Stimulated activated CD8-positive, alpha-beta memory T cell treated with anti-CD3 and anti-CD28 coated beads, Interleukin-7, amount 100 ng/mL, for 48 hours (primary cell): ENCODE measurements around the gene SLC5A2.
A peak's percentile ranks its signal among the peaks of the same experiment; 100 is the strongest.
"Not testable (repeated sequence)": the region's sequence is repeated elsewhere in the genome, so short reads cannot be mapped to it uniquely, and the experiment has no call there.

Experiments used
- DNase-seq, 2 donors: peaks; one replicate each; pipeline ENCODE4 v3.0.0-alpha.2; 2020; ENCODE audit warnings: low read depth in 1 of 2; ENCODE audit errors: extremely low read depth in 1 of 2

Gene SLC5A2

DNA sequence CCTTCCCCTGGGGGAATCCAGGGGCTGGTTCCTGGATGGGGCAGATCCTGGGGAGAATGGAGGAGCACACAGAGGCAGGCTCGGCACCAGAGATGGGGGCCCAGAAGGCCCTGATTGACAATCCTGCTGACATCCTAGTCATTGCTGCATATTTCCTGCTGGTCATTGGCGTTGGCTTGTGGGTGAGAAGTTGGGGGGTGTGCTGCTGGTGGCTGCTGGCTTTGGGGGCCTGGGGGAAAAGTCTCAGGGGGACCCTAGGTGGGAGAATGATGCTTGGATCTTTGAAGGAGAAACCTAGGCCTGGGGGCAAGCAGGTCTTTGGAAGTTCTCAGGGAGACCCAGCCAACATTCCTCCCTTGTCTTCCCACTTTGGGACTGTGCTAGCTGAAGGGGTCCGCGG, at the start of gene SLC5A2:
TSS of gene SLC5A2 (plus strand) at position 43 of the 400 bp plus-strand sequence. CDS start at position 57, 14 bp downstream.
- DNase-seq, result no peak

DNA sequence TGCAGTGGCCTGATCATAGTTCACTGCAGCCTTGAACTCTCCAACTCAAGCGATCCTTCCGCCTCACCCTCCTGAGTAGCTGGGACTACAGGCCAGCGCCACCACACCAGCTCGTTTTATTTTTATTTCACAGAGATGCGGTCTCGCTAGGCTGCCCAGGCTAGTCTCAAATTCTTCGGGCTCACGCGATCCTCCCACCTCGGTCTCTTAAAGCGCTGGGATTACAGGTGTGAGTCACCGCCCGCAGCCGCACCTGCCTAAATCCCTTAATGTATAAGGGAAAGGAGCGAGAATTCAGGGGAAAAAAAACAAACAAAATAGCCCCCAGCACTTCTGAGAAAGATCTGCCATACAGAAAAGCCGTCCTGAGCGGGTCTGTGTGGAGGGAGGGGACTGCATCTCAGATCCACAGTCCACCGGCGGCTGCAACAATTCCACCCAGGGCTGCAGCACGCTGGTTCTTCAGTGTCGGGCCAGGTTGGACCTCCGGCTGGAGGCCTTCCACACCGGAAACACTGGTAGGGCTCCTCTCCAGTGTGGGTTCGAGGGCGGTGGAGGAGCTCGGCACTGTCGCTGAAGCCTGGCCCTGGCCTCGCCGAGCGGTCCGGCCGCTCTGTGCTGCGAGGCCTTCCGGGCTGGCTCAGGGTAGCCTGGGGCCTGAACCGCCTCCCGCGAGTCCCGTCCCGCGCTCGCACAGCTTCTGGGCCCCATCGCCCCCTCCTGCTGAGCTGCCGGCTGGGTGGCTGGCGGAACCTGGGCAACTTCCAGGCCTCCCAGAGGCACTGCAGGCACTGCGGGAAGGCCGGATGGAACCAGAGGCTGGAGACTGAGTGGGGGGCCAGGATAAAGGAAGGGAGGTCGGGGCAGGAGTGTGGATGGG, 47.3 kb upstream of the SLC5A2 start:
- no peak for DNase-seq

DNA sequence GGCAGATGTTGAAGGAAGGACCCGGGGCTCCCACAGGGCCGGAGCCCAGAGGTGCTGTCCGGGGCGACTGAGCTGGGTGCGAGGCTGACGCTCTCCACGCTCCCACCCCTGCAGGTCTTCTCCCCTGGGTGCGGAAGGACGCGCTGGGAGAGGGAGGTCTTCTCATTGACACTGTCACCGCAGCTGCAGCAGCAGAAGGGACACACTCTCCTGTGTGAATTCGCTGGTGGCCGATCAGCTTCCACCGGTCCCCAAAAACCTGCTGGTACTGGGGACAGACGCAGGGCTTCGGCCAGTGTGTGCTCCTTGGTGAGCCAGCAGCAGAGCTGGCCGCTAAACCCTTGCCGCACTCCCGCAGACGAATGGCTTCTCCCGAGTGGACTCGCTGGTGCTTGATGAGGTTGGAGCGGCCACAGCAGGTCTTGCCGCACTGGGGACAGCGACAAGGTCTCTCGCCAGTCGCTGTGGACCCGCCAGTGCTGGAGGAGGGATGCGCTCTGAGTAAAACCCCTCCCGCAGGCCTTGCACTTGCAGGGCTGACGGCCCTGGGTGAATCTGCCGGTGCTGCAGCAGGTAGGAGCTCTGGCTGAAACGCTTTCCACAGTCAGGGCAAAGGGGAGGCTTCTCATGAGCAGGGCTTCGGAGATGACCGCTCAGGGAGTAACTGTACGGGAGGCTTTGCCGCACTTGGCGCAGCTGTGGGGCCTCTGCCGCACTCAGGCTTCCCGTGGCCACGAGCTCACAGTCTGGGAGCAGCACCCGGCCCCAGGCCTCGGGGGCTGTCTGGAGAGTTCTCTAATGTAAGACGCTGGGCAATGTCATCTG, 46.5 kb upstream of the SLC5A2 start:
- DNase-seq, result no peak

DNA sequence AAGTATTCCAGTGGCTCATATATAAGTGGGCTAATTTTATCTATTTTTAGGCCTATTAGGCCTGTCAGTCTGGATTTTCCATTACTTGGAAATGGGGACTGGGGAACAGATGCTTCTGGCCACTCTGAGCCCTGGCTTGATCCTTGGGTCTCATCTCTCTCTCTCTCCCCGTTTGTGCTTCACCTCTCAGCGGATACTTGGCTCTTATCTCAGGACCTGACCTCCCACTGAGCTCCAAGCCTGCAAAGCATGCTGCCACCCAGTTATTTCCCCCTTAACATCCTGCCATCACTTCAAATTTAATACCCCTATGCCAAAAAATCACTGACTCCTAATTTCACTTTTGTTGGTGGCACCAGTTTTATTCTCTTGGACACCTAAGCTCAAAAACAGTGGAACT, 44.5 kb upstream of the SLC5A2 start:
- no peak for DNase-seq

DNA sequence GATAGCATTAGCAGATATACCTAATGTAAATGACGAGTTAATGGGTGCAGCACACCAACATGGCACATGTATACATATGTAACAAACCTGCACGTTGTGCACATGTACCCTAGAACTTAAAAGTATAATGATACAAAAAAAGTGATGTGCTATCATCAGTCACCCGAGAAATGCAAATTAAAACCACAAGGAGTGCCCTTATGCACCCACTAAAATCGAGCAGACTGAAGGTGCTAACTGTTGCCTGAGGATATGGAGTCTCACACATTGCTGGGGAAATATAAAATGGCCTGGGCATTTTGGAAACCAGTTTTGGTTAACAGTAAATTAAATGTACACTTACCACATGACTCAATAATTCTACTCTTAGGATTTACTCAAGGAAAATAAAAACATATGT, 43.9 kb upstream of the SLC5A2 start:
- not testable (repeated sequence) for DNase-seq

DNA sequence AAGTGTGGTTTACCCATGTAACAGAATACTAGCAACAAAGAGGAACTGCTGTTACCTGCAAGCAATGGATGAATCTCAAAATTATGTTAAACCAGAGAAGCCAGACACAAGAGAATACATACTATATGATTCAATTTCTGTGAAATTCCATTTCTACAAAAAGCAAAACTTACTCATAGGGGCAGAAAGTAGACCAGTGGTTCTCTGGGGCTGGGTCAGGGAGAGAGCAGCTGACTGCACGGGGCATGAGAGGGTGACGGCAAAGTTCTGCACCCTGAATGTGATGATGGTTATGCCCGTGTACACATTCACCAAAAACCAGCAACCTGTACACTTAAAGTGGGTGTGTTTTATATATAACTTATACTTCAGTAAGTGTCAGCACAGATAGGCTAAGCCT, 43.4 kb upstream of the SLC5A2 start:
- DNase-seq, result no peak

DNA sequence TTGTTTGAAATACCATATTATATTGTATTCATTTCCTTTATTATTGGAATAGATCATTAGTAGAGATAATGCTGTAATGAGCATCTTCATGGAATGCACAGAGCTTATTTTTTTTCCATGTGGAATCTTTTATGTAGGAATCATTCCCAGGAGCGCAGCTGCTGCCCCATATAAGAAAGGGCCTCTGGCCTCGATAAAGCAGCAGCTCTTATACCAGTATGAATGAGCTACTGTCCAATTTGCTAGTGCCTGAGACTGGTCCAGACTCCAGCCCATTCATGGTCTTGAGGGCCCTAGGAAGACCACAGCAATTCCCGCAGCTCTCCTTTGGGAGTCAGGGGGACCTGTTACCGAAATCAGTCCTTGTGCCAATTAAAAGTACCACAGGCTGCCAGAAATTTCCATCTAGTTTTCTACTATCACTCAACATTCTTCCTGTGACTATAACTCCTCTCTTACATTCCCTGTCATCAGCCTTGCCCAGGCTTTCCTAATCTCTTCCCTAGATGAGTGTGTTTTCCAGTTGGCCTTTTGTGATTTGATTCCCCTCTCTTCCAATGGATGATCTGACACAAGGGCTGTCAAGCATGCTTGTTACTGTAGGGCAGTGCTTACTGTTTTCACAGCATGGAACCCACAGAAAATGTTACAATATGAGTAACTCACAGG, 42.3 kb upstream of the SLC5A2 start:
- DNase-seq, result no peak

DNA sequence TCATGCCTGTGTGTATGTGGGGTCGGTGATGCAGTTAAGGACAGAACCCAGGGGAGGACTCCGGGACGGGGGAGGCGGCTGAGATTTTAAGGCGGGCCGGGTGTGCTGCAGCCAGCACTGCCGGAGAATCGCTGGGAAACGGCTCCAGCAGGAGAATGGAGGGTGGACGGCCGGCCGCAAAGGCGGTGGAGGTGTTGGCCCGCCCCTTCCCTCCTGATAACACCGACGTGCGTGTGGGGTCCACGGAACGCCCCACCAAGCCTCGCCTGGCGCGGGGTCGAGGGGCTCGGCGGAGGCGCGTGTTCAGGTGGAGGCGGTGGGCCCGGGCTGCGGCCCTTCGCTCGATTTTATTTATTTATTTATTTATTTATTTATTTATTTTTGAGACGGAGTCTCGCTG, 41.0 kb upstream of the SLC5A2 start:
- no peak for DNase-seq

DNA sequence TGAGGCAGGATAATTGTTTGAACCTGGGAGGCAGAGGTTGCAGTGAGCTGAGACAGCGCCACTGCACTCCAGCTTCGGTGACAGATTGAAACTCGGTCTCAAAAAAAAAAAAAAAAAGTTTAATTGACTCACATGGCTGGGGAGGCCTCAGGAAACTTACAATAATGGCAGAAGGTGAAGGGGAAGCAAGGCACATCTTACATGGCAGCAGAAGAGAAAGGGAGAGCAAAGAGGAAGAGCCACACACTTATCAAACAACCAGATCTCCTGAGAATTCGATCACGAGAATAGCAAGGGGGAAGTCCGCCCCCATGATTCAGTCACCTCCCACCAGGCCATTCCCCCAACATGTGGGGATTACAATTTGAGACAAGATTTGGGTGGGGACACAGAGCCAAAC, 37.0 kb upstream of the SLC5A2 start:
- DNase-seq, result not testable (repeated sequence)

DNA sequence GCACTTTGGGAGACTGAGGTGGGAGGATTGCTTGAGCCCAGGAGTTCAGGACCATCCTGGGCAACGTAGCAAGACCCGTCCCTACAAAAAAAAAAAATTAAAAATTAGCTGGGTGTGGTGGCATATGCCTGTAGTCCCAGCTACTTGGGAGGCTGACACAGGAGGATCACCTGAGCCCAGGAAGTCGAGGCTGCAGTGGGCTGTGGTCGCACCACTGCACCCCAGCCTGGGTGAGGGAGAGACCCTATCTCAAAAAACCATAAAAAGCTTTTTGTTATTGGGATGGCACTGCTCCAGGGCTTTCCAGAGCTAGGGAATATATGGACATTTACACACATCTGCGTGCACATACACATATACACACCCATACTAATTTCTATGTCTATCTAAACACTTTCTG, 31.7 kb upstream of the SLC5A2 start:
- no peak for DNase-seq

DNA sequence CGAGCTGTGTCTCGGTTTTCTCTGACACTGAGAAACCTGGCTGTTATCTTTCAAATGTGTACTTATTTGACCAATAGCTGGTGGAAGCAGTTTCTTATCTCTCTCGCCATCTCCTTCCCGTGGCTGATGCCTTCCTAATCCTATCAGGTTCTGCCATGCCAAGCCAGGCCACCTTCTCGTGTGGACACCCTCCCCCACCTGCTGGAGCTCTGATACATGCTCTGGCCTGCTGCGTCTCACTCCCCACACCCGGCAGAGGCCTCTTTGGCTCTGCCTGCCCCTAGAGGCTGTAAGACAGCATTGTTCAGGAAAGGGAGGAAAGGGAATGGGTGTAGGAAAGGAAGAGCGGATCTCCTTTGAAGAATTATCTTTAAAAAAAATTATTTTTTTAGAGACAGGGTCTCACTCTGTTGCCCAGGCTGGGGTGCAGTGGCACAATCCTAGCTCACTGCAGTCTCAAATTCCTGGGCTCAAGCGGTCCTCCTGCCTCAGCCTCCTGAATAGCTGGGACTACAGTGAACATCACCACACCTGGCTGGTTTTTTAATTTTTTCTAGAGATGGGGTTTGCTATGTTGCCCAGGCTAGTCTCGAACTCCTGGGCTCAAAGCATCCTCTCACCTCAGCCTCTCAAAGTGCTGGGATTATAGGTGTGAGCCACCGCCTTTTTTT, 31.1 kb upstream of the SLC5A2 start:
- no peak for DNase-seq

DNA sequence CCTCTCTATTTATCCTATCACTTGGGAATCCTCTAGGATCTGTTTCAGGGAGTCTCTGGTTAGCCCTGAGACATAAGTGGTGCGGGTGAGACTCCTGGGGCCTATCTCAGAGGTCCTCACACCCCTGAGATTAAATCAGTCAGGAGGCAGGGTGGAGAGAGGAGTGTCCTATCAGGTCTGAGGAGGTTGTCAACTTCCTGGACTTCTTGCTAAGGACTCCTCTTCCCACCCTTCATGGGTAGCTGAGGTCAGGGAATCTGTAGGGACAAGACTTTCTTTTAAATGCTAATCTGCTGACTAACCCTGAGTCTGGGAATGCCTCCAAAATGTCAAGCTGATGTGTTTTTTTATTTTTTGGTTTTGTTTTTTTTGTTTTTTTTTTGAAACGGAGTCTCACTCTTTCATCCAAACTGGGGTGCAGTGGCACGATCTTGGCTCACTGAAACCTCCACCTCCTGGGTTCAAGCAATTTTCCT, 30.3 kb upstream of the SLC5A2 start:
- no peak for DNase-seq

DNA sequence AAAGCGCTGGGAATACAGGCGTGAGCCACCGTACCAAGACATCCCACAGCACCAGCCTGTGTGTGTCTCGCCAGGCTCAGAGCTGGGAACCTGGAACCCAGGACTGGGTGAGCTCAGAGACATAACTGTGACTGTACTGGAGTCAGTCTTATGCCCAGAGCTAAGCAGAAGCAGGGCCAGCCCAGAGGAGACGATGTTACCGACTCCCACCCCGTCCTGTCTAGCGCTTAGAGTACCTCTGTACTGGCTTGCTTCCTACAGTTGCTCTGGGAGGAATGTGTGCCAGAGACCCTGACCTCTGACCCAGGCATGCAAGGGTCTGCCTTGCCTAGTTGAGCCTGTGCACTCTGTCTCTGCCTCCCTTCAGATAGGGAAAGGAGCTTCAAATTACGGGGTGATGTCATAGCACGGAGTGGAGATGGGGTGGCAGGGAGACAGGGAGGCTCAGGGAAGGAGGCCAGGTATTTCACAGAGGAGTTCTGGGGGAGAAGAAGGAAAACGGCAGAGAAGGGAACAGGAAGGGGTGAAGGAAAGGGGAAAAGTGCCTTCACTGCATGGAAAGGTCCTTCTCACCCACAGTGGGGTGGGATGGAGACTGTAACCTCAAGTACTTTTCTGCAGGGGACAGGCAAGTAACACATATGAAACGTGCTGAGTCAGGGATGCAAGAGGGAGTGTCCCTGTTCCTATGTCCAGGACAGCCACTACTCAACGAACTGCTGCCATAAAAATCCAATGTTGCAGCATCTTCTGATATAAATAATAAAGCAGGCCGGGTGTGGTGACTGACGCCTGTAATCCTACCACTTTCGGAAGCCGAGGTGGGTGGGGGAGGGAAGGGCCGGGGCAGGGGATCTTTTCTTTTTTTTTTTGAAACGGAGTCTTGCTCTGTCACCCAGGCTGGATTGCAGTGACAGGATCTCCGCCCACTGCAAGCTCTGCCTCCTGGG, 29.4 kb upstream of the SLC5A2 start:
- no peak for DNase-seq

DNA sequence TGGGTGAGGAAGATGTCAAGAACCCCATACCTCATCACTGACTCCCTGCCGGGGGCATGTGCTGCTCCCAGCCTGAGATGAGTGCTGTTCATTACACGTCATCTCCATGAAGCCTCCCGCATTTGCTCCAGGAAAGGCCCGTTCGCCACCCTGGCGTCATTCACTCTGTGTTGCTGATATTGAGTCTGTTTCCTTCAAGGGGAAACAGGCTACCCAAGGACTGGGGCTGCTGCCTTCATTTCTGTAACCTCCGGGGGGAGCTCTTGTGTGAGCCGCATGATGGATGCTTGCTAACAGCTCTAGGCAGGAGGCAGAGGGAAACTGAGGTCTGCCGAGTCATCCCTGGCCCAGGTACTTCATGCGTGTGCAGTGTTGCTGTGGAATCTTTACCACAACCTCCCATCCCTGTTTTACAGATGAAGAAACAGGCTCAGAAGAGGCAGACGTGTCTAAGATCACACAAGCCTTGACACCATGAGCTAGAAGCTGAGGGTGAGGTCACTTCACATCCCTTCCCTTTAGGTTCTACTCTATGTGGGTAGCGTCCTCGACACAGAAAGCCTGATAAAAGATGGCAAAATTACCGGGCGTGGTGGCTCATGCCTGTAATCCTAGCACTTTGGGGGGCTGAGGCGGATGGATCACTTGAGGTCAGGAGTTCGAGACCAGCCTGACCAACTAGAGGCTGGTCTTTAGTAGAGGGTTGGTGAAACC, 27.2 kb upstream of the SLC5A2 start:
- DNase-seq, result no peak

DNA sequence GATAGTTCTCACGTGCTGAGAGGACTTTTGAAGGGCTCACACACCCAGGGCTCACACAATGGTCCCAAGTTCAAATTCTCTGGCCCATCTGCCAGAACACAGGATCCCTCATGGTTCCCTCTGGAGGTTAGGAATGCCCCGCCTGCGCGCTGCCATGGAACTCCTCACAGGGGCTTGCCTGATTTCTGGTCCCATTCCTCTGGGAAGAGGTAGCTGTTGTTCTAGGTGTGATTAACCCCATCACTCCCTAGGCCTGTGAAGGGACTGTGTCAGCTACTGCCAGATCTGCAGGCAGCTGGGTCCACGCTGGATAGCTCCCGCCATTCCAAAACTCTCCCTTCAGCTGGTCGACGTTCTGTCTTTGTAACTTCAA, 25.9 kb upstream of the SLC5A2 start:
- DNase-seq, result no peak

DNA sequence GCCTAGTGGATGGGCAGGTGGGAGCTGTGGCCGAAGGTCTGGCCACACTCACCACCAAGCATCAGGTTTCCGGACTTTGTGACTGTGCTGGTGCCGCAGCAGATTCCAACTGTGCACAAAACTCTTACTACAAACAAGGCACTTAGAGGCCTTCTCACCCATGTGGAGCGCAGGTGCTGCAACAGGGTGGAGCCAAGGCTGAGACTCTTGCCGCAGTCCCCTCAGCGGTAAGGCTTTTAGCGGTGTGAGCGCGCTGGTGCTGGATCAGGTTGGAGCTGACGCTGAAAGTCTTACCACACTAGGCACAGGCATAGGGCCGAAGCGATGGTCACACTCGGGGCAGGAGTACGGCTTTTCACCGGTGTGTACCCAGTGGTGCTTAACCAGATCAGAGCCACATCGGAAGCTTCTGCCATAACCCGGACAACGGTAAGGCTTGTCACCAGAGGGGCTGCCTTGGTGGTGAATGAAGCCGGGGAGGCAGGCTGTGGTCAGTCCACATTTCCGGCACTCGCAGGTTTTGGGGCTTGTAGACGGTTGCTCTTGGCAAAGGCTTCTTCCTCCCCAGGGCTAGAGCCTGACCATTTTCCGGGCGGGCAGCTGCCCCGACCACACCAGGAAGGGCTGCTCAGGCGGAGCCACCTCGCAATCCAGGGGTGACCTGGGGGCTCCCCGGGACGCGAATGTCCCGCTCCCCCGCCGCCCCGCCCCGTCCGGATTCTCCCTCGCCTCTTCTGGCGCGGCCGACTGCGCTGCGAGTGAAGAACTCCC, 24.7 kb upstream of the SLC5A2 start:
- peak in 1 of 2 donors; percentile 34 for DNase-seq

DNA sequence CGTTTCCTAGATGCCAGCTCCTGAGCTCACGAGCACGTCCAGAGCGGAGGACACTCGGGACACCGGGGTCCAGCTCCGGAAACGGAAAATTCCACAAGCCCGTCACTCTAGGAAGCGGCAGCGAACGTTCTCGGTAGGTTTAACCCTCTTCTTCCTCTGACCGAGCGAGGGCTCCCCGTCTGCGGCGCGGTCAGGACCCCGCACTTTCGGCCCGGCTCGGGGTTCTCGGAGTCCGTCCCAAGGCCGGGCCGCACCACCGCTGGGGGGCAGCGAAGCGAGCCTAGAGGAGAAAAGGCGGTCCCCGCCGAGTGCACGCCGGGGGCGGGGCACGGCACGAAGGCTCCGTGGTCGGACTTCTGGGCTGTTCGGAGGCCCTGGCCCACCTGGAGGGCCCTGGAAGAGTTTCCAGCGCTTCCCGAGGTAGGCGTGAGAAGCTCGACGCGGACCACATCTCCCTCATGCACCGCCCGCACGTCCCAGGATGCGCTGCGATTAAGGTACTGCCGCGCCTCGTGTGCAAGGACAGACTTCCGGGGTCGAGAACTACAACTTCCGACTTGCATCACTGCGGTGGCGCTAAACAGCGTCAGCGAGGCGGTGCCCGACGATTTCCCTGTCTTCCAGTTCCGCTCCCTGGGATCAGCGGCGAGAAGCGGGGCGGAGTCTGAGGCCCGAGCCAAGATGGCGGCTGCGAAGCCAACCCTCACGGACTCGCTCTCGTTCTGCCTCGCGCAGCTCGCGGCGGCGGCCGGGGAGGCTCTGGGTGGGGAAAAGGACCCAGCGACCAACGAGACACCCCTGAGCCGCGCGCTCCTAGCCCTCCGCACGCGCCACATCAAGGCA, 23.9 kb upstream of the SLC5A2 start, which contains the start of gene ARMC5:
TSS of gene ARMC5 (plus strand) at position 658 of the 843 bp plus-strand sequence. CDS start at position 682, 24 bp downstream.
- peak; percentile 92 to 96 for DNase-seq
